ENCODE results near the gene AATK. TPM values are rescaled to one million over a fixed set of nuclear protein-coding genes. Genes with fewer than 3 reads are reported as not detected.

The AATK gene
- total RNA-seq, 4 donors from 2014 or later, result 4.1 to 17.6 (median 7.4) TPM

- H3K9me3 ChIP-seq, result no peaks in the 10 kb centered on the region
- DNase-seq, result peak; percentile 97 to 98
- peak overlapping the region; percentile 92 to 96 (median 95) for H3K27ac ChIP-seq
- no peaks in the 10 kb centered on the region for H3K27me3 ChIP-seq
- 26 to 36% methylated on average over 22 to 30 of the region's 33 CpGs for WGBS, 2 donors
- intact Hi-C loops (cut with DNase I), result no loop called here
- peaks cover 31 to 48% of the 10 kb centered on the region in 2 donors for H3K4me1 ChIP-seq
- H3K36me3 ChIP-seq, result peaks cover 0 to under 1% of the 10 kb centered on the region in 2 donors
- H3K4me3 ChIP-seq (replicated peaks in 1 of 3), result no peak overlapping the region
- TF ChIP-seq CTCF (IDR thresholded peaks at IDR 0.05), result peak in 2 of 6 experiments; percentile 3 to 22
- TF ChIP-seq POLR2A (IDR thresholded peaks at IDR 0.05), result peak in 1 of 2 donors; percentile 71
Measured at GRCh38 chr17:81094509-81095382, 71.3 kb downstream of the AATK start.

- 85 to 87% methylated on average over 13 to 21 of the region's 21 CpGs for WGBS, 2 donors
- intact Hi-C loops (cut with DNase I), result no loop called here
- H3K9me3 ChIP-seq, result no peaks in the 10 kb centered on the region
- DNase-seq, result no peak
- H3K36me3 ChIP-seq, result peaks cover 0 to under 1% of the 10 kb centered on the region in 2 donors
- TF ChIP-seq CTCF (IDR thresholded peaks at IDR 0.05) (no peak), POLR2A (IDR thresholded peaks at IDR 0.05) (no peak)
- H3K27me3 ChIP-seq, result no peaks in the 10 kb centered on the region
- H3K4me3 ChIP-seq (replicated peaks in 1 of 3), result no peak overlapping the region
- peak overlapping the region; percentile 85 to 96 (median 95) for H3K27ac ChIP-seq
- peaks cover 31 to 48% of the 10 kb centered on the region in 2 donors for H3K4me1 ChIP-seq
Measured at GRCh38 chr17:81093619-81094508, 72.2 kb downstream of the AATK start.

- DNase-seq, result no peak
- intact Hi-C loops (cut with DNase I), result no loop called here
- no peaks in the 10 kb centered on the region for H3K9me3 ChIP-seq
- WGBS, 2 donors, result 91 to 92% methylated on average over 22 to 24 of the region's 24 CpGs
- H3K4me1 ChIP-seq, result peaks cover 31 to 43% of the 10 kb centered on the region in 2 donors
- H3K36me3 ChIP-seq, result peaks cover 8 to 10% of the 10 kb centered on the region in 2 donors
- H3K4me3 ChIP-seq (replicated peaks in 1 of 3), result no peak overlapping the region
- H3K27me3 ChIP-seq, result no peaks in the 10 kb centered on the region
- H3K27ac ChIP-seq, result no peak overlapping the region
- TF ChIP-seq POLR2A (IDR thresholded peaks at IDR 0.05), result no peak
- no peak for TF ChIP-seq CTCF (IDR thresholded peaks at IDR 0.05)
Measured at GRCh38 chr17:81092518-81093095, 73.4 kb downstream of the AATK start.

GRCh38 chr17:81091774-81092517 lies 74.1 kb downstream of the AATK start:
- DNase-seq, result no peak
- H3K4me1 ChIP-seq, result peaks cover 27 to 42% of the 10 kb centered on the region in 2 donors
- H3K27me3 ChIP-seq, result no peaks in the 10 kb centered on the region
- WGBS, 2 donors, result 90 to 93% methylated on average over 2 to 11 of the region's 23 CpGs
- H3K36me3 ChIP-seq, result peaks cover 8 to 10% of the 10 kb centered on the region in 2 donors
- H3K9me3 ChIP-seq, result no peaks in the 10 kb centered on the region
- intact Hi-C loops (cut with DNase I), result no loop called here
- TF ChIP-seq CTCF (IDR thresholded peaks at IDR 0.05) (no peak), POLR2A (IDR thresholded peaks at IDR 0.05) (no peak)
- no peak overlapping the region for H3K27ac ChIP-seq
- H3K4me3 ChIP-seq (replicated peaks in 1 of 3), result no peak overlapping the region

Measured in thyroid gland (tissue), 4 donors.